GM18499 (cell line): ENCODE results near the gene ZNF782.
"Not testable (repeated sequence)": the region's sequence is repeated elsewhere in the genome, so short reads cannot be mapped to it uniquely, and the experiment has no call there.

Source experiments
- ATAC-seq: cut with Tn5 transposase; IDR thresholded peaks from one replicate; pipeline ENCODE4 v1.9.1; 2021; ENCODE audit warnings: moderate number of reproducible peaks; ENCODE audit not compliant: insufficient read depth, unreplicated experiment

Gene ZNF782

DNA sequence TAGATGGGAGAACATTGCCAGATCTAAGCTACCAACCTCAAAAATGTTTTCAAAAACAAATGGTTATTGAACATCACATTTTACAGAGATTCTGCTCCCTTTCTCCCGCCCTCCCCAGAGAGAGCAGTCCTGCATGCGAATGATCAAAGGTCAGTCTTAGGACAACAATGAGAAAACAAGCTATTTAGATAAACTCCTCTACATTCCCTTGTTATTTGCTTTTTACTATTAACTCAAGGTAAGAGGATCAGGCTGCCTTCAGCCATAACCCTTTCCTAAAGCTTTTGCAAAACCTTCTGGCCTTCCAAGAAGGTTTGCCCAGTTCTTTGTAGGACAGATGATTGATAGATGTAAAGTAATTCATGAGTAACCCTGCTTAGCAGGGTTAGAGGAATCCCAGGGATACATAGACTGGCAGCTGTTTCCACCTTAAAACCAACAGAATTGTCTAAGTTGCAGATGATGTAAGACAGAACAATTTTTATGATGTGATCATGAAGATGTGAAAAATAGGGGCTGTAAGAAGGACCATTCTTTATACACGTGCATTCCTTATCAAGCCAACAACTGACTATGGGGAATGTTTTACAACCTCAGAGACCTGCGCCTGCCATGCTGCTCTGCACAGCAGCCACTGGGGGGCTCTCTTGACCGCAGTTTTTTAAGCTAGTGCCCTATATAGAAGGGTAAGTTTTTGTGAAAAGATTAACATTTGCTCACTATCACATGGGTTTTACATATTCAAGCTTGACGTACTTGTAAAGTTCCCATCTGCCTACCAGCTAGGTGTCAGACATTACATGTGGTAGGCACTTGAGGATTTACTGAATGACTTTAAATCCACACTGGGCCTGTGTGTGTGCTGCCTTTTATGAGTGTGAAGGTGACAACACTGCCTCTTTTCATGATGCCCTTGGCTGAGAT lies 2.3 kb upstream of the ZNF782 start:
- peak; percentile 49 for ATAC-seq

DNA sequence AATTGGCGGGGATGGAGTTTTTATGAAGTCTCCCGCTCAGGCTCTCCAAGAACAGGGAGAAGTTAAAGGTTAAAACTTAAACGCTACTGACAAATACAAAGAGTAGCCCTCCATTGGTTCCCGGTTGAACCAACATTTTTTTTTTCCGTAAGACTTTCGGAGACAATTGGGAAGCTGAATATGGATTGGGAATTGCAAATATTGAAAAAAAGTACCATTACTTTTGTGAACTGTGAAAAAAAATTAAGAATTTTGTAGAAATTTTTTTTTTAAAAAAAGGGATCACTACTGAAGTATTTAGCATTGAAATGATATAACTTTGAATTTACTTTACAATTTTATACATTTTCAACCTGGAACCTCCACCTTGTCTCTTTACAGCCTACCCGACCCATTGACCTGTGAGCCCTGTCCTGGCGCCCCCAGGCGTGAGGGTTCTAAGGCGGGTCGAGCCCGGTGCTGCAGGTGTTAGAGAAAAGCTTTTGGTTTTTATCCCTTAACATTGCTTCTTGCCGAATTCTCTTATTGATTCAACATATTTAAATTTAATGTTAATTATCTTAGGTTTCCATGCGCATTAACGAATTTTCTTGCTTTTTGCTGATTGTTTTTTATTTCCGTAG lies 448 bp upstream of the ZNF782 start:
- no peak for ATAC-seq

- no peak for ATAC-seq
These were observed 1.6 kb downstream of the ZNF782 start for GRCh38 chr9:96852676-96853075.

- no peak for ATAC-seq
These were observed 10.3 kb downstream of the ZNF782 start for GRCh38 chr9:96844040-96844439.

GRCh38 chr9:96818533-96818932 lies 35.8 kb downstream of the ZNF782 start:
- ATAC-seq = no peak

GRCh38 chr9:96817973-96818372 lies 36.3 kb downstream of the ZNF782 start:
- ATAC-seq = no peak

- no peak for ATAC-seq
These were observed 40.7 kb downstream of the ZNF782 start for GRCh38 chr9:96813607-96814006.

DNA sequence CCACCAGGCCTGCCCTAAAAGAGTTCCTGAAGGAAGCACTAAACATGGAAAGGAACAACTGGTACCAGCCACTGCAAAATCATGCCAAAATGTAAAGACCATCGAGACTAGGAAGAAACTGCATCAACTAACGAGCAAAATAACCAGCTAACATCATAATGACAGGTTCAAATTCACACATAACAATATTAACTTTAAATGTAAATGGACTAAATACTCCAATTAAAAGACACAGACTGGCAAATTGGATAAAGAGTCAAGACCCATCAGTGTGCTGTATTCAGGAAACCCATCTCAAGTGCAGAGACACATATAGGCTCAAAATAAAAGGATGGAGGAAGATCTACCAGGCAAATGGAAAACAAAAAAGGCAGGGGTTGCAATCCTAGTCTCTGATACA lies 55.4 kb downstream of the ZNF782 start:
- not testable (repeated sequence) for ATAC-seq

DNA sequence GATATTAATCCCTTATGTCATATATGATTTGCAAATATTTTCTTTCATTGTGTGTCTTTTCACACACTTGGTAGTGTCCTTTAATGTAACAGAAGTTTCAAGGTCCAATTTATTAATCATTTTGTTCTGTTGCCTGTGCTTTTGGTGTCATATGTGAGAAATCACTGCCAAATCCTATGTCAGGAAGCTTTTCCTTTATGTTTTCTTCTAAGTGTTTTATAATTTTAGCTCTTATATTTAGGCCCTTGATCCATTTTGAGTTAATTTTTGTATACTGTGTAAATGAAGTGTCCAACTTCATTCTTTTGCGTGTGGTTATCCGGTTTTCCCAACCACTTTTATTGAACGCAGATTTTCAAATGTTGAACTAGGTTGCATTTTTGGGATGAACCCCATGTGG lies 70.3 kb downstream of the ZNF782 start:
- no peak for ATAC-seq

GRCh38 chr9:96782235-96782634 lies 72.1 kb downstream of the ZNF782 start:
- no peak for ATAC-seq

DNA sequence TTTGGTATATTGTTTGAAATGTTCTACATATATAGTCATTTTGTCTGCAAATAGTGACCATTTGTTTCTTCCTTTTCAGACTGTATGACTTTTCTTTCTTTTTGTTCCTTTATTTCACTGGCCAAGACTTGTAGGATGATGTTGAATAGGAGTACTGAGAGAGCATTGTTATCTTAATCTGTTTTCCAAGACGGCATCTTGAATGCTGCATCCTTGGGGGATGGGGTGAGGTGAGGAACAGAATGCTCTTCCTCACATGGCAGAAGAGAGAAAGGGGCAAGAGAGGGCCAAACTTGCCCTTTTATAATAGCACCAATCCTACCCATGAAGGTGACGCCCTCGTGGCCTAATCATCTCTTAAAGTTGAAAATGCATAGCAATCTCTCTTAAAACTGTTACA lies 72.8 kb downstream of the ZNF782 start:
- no peak for ATAC-seq

- no peak for ATAC-seq
These were observed 75.2 kb downstream of the ZNF782 start for GRCh38 chr9:96779089-96779488.

- ATAC-seq = no peak
These were observed 76.9 kb downstream of the ZNF782 start for GRCh38 chr9:96777426-96777864.

DNA sequence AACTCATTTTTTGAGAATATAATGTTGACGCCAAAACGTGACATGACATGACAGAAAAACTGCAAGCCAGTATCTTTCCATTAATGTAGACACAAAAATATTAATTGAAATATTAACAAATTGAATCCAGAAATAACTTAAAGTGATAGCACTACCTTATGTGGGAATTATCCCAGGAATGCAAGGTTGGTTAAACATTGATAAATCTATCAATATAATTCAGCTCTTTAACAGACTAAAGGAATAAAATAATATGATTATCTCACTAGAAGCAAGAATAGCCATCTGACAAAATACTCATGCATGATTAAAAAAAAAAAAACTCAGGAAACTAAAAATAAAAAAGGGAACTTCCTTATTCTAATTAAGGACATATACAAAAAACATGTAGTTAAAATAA lies 83.2 kb downstream of the ZNF782 start:
- ATAC-seq = no peak

GRCh38 chr9:96769989-96770388 lies 84.3 kb downstream of the ZNF782 start:
- ATAC-seq = no peak
